HepG2 (cell line): ENCODE results near the gene LAMC3. TPM values are rescaled to one million over a fixed set of nuclear protein-coding genes. Genes with fewer than 3 reads are reported as not detected.

Source experiments
- ARHGAP35 ChIP-seq: sonication (generic); formaldehyde crosslinking; IDR thresholded peaks from 2 replicates; pipeline ENCODE4 v1.9.0; 2022; ENCODE audit warnings: mild to moderate bottlenecking, inconsistent platforms, moderate library complexity, missing genetic modification reagents, borderline replicate concordance
- CHD4 ChIP-seq: fragments of 200-600 bp; sonication (generic); IDR thresholded peaks from 2 replicates; pipeline ENCODE4 v1.7.0; 2017; ENCODE audit warnings: mild to moderate bottlenecking, low read length, borderline replicate concordance
- FOSL2 ChIP-seq: sonication (generic); formaldehyde crosslinking; IDR thresholded peaks from 2 replicates; pipeline ENCODE4 v1.4.0; 2020; ENCODE audit warnings: missing genetic modification reagents
- NKX3-1 ChIP-seq: sonication (generic); formaldehyde crosslinking; IDR thresholded peaks from 2 replicates; pipeline ENCODE4 v1.5.0; 2020; ENCODE audit warnings: missing genetic modification reagents
- SP5 ChIP-seq: IDR thresholded peaks from 2 replicates; pipeline ENCODE4 v1.6.1; 2016; ENCODE audit warnings: low read depth, borderline replicate concordance
- TEAD2 ChIP-seq: sonication (generic); formaldehyde crosslinking; IDR thresholded peaks from 2 replicates; pipeline ENCODE4 v1.9.0; 2021; ENCODE audit warnings: missing genetic modification reagents
- ZNF224 ChIP-seq: sonication (generic); formaldehyde crosslinking; IDR thresholded peaks from 2 replicates; pipeline ENCODE4 v1.5.0; 2020; ENCODE audit warnings: mild to moderate bottlenecking, missing genetic modification reagents
- ZNF33B ChIP-seq: sonication (generic); formaldehyde crosslinking; IDR thresholded peaks from 2 replicates; pipeline ENCODE4 v1.5.1; 2020; ENCODE audit warnings: mild to moderate bottlenecking, missing genetic modification reagents
- ZNF407 ChIP-seq: sonication (generic); formaldehyde crosslinking; IDR thresholded peaks from one replicate; pipeline ENCODE4 v1.5.1; 2020; ENCODE audit warnings: mild to moderate bottlenecking, missing genetic modification reagents; ENCODE audit errors: not compliant biosample characterization
- ZNF749 ChIP-seq: sonication (generic); formaldehyde crosslinking; IDR thresholded peaks from 2 replicates; pipeline ENCODE4 v1.8.0; 2022; ENCODE audit warnings: mild to moderate bottlenecking, missing genetic modification reagents, moderate library complexity, borderline replicate concordance
- polyA plus RNA-seq, 8 experiments: library from polyadenylated mRNA; depleted of rRNA in 3 of 8; stranded (reverse) in 7 of 8; unstranded in 1 of 8; fragments of >200 nt; fragmentation: Illumina TruSeq in 4 of 8; extraction: Trizol in 4 of 8; gene quantifications; 2 replicates each; pipeline versions ENCODE4 v1.2.1 to v1.2.3, GENCODE V29; 2011 to 2016; ENCODE audit warnings: low read depth in 4 of 8, missing spikeins in 1 of 8, mixed read lengths in 1 of 8; ENCODE audit not compliant: insufficient read depth in 1 of 8
- total RNA-seq, 5 experiments: library from RNA; depleted of rRNA; stranded (reverse); fragments of >200 nt; fragmentation: Illumina TruSeq; extraction: Trizol; gene quantifications; 2 replicates each; pipeline ENCODE4 v1.2.3, GENCODE V29; 2016; ENCODE audit warnings: low read depth in 1 of 5
- TF ChIP-seq, protein P1 (sequence below), 2 experiments: sonication (generic) in 1 of 2; formaldehyde crosslinking in 1 of 2; IDR thresholded peaks; 2 replicates each; pipeline versions ENCODE4 v1.4.0 to v1.6.1; 2018 to 2020; ENCODE audit warnings: missing genetic modification reagents in 2 of 2, borderline replicate concordance in 1 of 2, low read depth in 1 of 2, mild to moderate bottlenecking in 1 of 2, missing biosample characterization in 1 of 2
- TF ChIP-seq, protein P2 (sequence below): fragments of 450-650 bp; IDR thresholded peaks from 2 replicates; pipeline ENCODE4 v1.6.1; 2016
- TF ChIP-seq, protein P3 (sequence below): sonication (generic); formaldehyde crosslinking; conservative IDR thresholded peaks from 2 replicates; pipeline ENCODE4 v1.5.0; 2020; ENCODE audit warnings: missing genetic modification reagents

LAMC3 gene
- total and polyA plus RNA-seq, 2 of the 13 experiments (the other 11 are each of a cell fraction or from before 2014, with no cell fraction given): 0.07 to 0.57 TPM

GRCh38 chr9:131078427-131079366 lies 69.7 kb downstream of the LAMC3 start (continued):
- TF ChIP-seq CHD4: no peak
- TF ChIP-seq, protein P1, sequence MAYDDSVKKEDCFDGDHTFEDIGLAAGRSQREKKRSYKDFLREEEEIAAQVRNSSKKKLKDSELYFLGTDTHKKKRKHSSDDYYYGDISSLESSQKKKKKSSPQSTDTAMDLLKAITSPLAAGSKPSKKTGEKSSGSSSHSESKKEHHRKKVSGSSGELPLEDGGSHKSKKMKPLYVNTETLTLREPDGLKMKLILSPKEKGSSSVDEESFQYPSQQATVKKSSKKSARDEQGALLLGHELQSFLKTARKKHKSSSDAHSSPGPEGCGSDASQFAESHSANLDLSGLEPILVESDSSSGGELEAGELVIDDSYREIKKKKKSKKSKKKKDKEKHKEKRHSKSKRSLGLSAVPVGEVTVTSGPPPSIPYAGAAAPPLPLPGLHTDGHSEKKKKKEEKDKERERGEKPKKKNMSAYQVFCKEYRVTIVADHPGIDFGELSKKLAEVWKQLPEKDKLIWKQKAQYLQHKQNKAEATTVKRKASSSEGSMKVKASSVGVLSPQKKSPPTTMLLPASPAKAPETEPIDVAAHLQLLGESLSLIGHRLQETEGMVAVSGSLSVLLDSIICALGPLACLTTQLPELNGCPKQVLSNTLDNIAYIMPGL (CRISPR knock-in tag; IDR thresholded peaks at IDR 0.05; ENCODE audit: borderline replicate concordance in 1 of 2, low read depth in 1 of 2): no peak
- TF ChIP-seq ZNF224 (CRISPR knock-in tag): no peak
- TF ChIP-seq ZNF749 (CRISPR knock-in tag): no peak
- TF ChIP-seq ZNF407 (CRISPR knock-in tag): no peak
- no peak for TF ChIP-seq FOSL2 (CRISPR knock-in tag)
- no peak for TF ChIP-seq SP5 (CRISPR knock-in tag)
- TF ChIP-seq, protein P2, sequence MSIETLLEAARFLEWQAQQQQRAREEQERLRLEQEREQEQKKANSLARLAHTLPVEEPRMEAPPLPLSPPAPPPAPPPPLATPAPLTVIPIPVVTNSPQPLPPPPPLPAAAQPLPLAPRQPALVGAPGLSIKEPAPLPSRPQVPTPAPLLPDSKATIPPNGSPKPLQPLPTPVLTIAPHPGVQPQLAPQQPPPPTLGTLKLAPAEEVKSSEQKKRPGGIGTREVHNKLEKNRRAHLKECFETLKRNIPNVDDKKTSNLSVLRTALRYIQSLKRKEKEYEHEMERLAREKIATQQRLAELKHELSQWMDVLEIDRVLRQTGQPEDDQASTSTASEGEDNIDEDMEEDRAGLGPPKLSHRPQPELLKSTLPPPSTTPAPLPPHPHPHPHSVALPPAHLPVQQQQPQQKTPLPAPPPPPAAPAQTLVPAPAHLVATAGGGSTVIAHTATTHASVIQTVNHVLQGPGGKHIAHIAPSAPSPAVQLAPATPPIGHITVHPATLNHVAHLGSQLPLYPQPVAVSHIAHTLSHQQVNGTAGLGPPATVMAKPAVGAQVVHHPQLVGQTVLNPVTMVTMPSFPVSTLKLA: no peak
- TF ChIP-seq TEAD2 (CRISPR knock-in tag): no peak
- TF ChIP-seq NKX3-1: no peak
- no peak for TF ChIP-seq ARHGAP35 (CRISPR knock-in tag)
- TF ChIP-seq, protein P3, sequence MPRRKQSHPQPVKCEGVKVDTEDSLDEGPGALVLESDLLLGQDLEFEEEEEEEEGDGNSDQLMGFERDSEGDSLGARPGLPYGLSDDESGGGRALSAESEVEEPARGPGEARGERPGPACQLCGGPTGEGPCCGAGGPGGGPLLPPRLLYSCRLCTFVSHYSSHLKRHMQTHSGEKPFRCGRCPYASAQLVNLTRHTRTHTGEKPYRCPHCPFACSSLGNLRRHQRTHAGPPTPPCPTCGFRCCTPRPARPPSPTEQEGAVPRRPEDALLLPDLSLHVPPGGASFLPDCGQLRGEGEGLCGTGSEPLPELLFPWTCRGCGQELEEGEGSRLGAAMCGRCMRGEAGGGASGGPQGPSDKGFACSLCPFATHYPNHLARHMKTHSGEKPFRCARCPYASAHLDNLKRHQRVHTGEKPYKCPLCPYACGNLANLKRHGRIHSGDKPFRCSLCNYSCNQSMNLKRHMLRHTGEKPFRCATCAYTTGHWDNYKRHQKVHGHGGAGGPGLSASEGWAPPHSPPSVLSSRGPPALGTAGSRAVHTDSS (CRISPR knock-in tag): no peak
- TF ChIP-seq ZNF33B: no peak
